ENCODE data around the gene COPZ1.
"Not testable (repeated sequence)": the region's sequence is repeated elsewhere in the genome, so short reads cannot be mapped to it uniquely, and the experiment has no call there.

Gene COPZ1

DNA sequence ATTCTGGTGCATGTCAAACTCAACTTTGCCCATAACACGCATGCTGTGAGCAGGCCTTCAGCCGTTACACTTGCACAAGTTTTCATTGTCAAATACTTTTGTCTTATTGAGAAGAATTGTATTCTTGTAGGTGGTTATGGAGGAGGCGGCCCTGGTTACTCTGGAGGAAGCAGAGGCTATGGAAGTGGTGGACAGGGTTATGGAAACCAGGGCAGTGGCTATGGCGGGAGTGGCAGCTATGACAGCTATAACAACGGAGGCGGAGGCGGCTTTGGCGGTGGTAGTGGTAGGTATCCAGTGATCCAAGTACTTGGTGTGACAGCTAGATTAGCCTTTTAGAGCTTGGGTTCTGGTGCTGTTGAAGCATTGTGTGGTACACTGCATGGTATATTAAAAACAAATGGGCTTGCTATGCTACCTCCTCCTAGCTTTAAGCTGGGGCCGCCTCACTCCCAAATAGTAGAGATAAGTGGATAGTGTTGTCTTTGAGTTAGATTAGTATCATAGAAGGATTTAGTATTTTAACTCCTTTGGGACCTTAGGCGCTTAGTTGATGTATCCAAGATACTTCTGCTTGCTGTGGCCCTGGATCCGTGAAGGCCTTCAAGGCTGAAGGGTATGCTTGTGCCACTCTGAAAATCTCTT, 41.9 kb upstream of the COPZ1 start:
- TF ChIP-seq, protein P1, sequence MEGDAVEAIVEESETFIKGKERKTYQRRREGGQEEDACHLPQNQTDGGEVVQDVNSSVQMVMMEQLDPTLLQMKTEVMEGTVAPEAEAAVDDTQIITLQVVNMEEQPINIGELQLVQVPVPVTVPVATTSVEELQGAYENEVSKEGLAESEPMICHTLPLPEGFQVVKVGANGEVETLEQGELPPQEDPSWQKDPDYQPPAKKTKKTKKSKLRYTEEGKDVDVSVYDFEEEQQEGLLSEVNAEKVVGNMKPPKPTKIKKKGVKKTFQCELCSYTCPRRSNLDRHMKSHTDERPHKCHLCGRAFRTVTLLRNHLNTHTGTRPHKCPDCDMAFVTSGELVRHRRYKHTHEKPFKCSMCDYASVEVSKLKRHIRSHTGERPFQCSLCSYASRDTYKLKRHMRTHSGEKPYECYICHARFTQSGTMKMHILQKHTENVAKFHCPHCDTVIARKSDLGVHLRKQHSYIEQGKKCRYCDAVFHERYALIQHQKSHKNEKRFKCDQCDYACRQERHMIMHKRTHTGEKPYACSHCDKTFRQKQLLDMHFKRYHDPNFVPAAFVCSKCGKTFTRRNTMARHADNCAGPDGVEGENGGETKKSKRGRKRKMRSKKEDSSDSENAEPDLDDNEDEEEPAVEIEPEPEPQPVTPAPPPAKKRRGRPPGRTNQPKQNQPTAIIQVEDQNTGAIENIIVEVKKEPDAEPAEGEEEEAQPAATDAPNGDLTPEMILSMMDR (conservative IDR thresholded peaks at IDR 0.05), result no peak
- TF ChIP-seq ZFX (IDR thresholded peaks at IDR 0.05), result no peak
- H3K27ac ChIP-seq, result peak overlapping the region; percentile 31; the same call in 1 of the 2 replicates

DNA sequence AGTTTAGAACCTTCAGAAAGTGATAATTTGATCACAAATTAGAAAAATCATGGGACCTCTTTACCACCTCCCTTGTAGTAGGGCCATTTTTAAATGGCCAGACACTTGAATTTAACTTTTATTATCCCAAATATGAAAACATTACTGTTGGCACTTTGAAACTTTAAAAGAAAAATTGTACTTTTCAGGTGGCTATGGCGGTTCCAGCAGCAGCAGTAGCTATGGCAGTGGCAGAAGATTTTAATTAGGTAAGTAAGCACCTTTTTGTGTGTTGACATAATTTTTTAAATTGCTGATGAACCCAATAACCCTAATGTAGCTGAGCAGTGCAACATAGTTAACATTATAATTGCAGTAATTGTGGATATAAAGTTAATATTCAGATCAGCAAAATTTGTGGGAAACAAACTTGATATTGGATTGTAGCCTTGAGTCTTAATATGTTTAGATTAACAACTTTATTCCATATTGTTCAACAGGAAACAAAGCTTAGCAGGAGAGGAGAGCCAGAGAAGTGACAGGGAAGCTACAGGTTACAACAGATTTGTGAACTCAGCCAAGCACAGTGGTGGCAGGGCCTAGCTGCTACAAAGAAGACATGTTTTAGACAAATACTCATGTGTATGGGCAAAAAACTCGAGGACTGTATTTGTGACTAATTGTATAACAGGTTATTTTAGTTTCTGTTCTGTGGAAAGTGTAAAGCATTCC, 40.7 kb upstream of the COPZ1 start:
- H3K27ac ChIP-seq, result not testable (repeated sequence)

- H3K27ac ChIP-seq, result no peak overlapping the region
- no peak for TF ChIP-seq ZFX (IDR thresholded peaks at IDR 0.05)
- TF ChIP-seq, protein P1 (conservative IDR thresholded peaks at IDR 0.05), result peak; percentile 35
Measured at GRCh38 chr12:54285150-54286041, 39.5 kb upstream of the COPZ1 start.

DNA sequence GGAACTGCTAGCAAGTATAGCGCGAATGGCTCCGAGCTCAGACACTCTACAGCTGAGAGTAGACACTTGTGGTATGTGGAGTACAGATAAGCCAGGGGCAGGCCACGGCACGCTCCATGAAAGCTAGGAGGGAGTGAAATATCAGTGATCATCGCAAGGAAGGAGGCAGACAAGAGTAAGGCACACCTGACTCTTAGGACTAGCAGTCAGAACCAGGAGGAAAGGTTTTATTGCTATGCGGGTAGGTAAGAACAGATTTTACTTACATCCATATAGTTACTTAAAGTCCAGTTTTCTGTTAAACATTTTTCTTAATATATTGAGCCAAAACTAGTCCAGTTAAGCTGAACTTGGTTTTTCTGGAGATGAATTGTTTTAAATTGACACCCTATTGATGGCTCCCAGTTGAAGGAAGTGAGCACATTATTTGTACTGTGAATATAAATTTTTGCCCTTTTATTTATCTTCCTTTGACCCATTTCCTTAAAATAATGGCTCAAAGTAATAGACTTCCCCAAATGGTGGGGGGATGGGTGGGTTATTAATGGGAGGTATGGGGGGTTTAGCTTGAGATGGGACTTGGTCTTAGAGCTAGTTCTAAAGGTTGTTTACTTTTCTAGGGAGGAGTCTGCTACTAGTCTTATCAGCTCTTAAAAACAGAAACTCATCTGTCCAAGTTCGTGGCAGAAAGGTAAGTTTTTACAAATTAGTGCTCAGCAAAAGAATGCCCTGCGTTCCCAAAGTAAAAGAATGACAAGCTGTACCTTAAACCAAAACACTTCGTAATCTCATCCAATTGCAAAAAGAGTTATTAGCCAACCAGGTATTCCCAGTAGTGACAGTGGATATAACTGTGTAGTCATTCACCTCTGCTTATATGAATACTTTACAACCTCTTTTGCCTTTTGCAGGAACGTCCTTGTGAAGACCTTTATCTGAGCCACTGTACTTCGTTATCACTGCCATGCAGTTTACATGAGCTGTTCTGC, 38.6 kb upstream of the COPZ1 start:
- no peak overlapping the region for H3K27ac ChIP-seq
- TF ChIP-seq ZFX (IDR thresholded peaks at IDR 0.05), result no peak
- TF ChIP-seq, protein P1 (conservative IDR thresholded peaks at IDR 0.05), result no peak

GRCh38 chr12:54287261-54288157, 37.4 kb upstream of the COPZ1 start:
- H3K27ac ChIP-seq, result no peak overlapping the region; the same call in 1 of the 2 replicates
- TF ChIP-seq ZFX (IDR thresholded peaks at IDR 0.05), result no peak
- TF ChIP-seq, protein P1 (conservative IDR thresholded peaks at IDR 0.05), result no peak

- TF ChIP-seq, protein P1 (conservative IDR thresholded peaks at IDR 0.05), result no peak
- TF ChIP-seq ZFX (IDR thresholded peaks at IDR 0.05), result no peak
- H3K27ac ChIP-seq, result no peak overlapping the region
Measured at GRCh38 chr12:54292083-54292930, 32.6 kb upstream of the COPZ1 start.

Data from C4-2B (cell line).